ENCODE data around the gene CADM2.

GRCh38 chr3:85355572-85355971, 396.8 kb downstream of the CADM2 start:
- TF ChIP-seq CTCF (IDR thresholded peaks at IDR 0.05) (no peak), POLR2A (IDR thresholded peaks at IDR 0.05) (no peak)
